HUES64 (cell line): ENCODE data around the gene TWSG1.
"Not testable (repeated sequence)": the region's sequence is repeated elsewhere in the genome, so short reads cannot be mapped to it uniquely, and the experiment has no call there.

Source experiments
- H3K27ac ChIP-seq: 2 replicates; pipeline ENCODE4 v1.7.0; 2013; ENCODE audit warnings: low read depth, low read length, inconsistent platforms
- H3K27me3 ChIP-seq: 2 replicates; pipeline ENCODE4 v1.6.1; 2013; ENCODE audit warnings: mild to moderate bottlenecking, low read length; ENCODE audit not compliant: insufficient read depth
- H3K36me3 ChIP-seq: 2 replicates; pipeline ENCODE4 v1.6.1; 2013; ENCODE audit warnings: mild to moderate bottlenecking, low read length; ENCODE audit not compliant: insufficient read depth
- H3K4me1 ChIP-seq: 2 replicates; pipeline ENCODE4 v1.6.1; 2013; ENCODE audit warnings: mild to moderate bottlenecking, low read length, moderate library complexity; ENCODE audit not compliant: insufficient read depth
- H3K4me3 ChIP-seq: 2 replicates; pipeline ENCODE4 v1.5.1; 2013; ENCODE audit warnings: mild to moderate bottlenecking, low read length, moderate library complexity
- H3K9ac ChIP-seq: 2 replicates; pipeline ENCODE4 v1.6.1; 2013; ENCODE audit warnings: mild to moderate bottlenecking, low read depth, low read length
- H3K9me3 ChIP-seq: 2 replicates; pipeline ENCODE4 v1.6.1; 2013; ENCODE audit warnings: low read depth, low read length; ENCODE audit not compliant: insufficient read depth
- WGBS: fragments of 150-250, 120-280 bp; methylation state at CpG from one replicate; pipeline ENCODE4 v1.1.7; 2013; ENCODE audit warnings: missing lambda C conversion rate; 5-methylcytosine and 5-hydroxymethylcytosine counted together

Gene TWSG1

DNA sequence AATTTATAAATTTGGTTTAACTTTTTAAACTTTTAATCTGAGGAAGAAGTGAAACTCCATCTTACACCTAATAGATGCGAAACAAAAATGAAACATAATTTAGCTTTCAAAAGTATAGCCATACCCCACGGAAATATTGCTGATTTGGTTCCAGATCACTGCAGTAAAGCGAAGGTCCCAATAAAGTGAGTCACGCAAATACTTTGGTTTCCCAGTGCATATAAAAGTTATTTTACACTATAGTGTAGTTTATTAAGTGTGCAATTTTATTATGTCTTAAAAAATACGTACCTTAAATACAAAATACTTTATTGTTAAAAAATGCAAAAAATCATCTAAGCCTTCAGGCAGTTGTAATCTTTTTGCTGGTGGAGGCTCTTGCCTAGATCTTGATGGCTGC, 55.1 kb downstream of the TWSG1 start:
- H3K4me1 ChIP-seq, result no peaks in the 10 kb centered on the region
- H3K36me3 ChIP-seq, result peaks cover 12% of the 10 kb centered on the region
- 95% methylated on average over 4 of the region's 5 CpGs for WGBS
- H3K4me3 ChIP-seq, result no peak overlapping the region
- H3K9ac ChIP-seq, result no peak overlapping the region
- no peaks in the 10 kb centered on the region; the same call in 1 of the 2 replicates for H3K9me3 ChIP-seq
- no peaks in the 10 kb centered on the region for H3K27me3 ChIP-seq
- no peak overlapping the region for H3K27ac ChIP-seq

DNA sequence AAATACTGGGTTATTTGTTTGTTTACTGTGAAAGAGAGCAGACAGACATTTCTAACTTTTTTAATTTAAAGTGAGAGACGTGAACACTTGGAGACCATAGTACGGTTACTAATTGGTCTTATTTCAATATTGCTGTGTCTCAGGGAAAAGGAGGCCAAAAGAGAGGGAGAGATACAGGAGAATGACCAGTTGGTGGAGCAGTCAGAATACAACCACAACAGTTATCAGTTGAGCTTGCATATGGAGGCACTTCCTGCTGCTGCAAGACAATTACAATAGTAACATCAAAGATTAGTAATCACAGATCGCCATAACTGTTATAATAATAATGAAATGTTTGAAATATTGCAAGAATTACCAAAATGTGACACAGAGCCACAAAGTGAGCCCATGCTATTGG, 58.2 kb downstream of the TWSG1 start:
- Histone ChIP-seq H3K4me3 (no peak overlapping the region), H3K27ac (no peak overlapping the region), H3K4me1 (no peaks in the 10 kb centered on the region), H3K36me3 (peaks cover 16% of the 10 kb centered on the region), H3K9ac (no peak overlapping the region), H3K9me3 (no peaks in the 10 kb centered on the region; the same call in 1 of the 2 replicates), H3K27me3 (no peaks in the 10 kb centered on the region)
- WGBS, result 95% methylated on average over 2 of the region's 3 CpGs

DNA sequence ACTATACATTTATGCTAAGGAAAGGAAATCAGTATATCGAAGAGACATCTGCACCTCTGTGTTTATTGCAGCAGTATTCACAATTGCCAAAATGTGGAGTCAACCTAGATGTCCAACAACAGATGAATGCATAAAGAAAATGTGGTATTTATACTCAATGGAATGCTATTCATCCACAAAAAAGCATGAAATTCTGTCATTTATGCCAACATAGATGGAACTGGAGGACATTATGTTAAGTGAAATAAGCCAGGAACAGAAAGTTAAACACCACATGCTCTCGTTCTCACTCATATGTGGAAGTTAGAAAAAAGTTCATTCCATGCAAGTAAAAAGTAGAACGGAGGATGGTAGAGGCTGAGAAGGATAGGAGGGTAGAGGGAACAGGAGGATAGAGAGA, 59.5 kb downstream of the TWSG1 start:
- Histone ChIP-seq H3K9ac (no peak overlapping the region), H3K4me3 (no peak overlapping the region), H3K27ac (no peak overlapping the region), H3K36me3 (peaks cover 16% of the 10 kb centered on the region), H3K4me1 (no peaks in the 10 kb centered on the region), H3K27me3 (no peaks in the 10 kb centered on the region), H3K9me3 (no peaks in the 10 kb centered on the region; the same call in 1 of the 2 replicates)
- WGBS, result 99% methylated on average over 3 of the region's 3 CpGs

GRCh38 chr18:9400197-9400596, 65.6 kb downstream of the TWSG1 start:
- Histone ChIP-seq H3K9me3 (no peaks in the 10 kb centered on the region), H3K36me3 (peaks cover 4% of the 10 kb centered on the region; the same call in 1 of the 2 replicates), H3K4me1 (no peaks in the 10 kb centered on the region), H3K27ac (no peak overlapping the region), H3K27me3 (no peaks in the 10 kb centered on the region), H3K4me3 (no peak overlapping the region), H3K9ac (no peak overlapping the region)
- 90% methylated on average over 5 of the region's 5 CpGs for WGBS

DNA sequence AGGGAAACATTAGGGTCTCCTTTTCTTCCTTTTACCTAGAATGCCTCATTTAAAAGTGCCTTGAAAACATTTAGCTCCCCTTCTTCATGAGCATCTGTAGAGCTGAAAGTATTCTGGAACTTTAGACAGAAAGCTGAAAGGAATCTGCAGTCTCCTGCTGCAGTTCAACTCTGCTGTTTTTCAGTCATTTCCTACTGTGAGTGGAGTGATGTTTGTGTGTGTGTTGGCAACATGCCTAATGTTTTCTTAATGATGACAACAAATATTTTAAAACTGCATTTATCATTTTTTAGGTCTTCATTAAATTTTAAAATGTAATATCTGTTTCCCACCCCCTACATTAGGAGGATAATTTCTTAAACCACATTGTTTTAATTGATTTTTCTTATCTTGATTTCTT, 66.6 kb downstream of the TWSG1 start:
- no peaks in the 10 kb centered on the region for H3K4me1 ChIP-seq
- H3K9ac ChIP-seq, result no peak overlapping the region

DNA sequence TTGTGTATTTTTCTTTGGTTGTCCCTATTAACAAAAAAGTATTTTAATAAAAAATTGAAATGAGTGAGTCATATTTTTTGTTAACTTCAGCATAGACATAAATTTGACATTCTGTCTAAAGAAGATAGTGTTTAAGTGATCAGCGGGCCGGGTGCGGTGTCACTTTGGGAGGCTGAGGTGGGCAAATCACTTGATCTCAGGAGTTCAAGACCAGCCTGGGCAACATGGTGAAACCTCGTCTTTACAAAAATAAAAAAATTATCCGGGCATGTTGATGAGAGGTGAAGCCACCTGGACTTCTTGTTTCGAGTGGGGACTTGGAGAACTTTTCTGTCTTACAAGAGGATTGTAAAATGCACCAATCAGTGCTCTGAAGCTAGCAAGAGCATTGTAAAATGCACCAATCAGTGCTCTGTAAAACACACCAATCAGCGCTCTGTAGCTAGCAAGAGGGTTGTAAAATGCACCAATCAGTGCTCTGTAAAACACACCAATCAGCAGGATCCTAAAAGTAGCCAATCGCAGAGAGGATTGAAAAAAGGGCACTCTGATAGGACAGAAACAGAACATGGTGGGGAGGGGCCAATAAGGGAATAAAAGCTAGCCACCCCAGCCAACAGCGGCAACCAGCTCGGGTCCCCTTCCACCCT, 67.9 kb downstream of the TWSG1 start:
- H3K27me3 ChIP-seq, H3K9ac ChIP-seq, H3K36me3 ChIP-seq, H3K4me3 ChIP-seq, H3K9me3 ChIP-seq, H3K4me1 ChIP-seq, H3K27ac ChIP-seq: not testable (repeated sequence)
- 96% methylated on average over 10 of the region's 10 CpGs for WGBS

More for the DNA sequence above, 66.6 kb downstream of the TWSG1 start:
- H3K27me3 ChIP-seq, result no peaks in the 10 kb centered on the region
- no peak overlapping the region for H3K27ac ChIP-seq
- no peaks in the 10 kb centered on the region for H3K9me3 ChIP-seq
- H3K4me3 ChIP-seq, result no peak overlapping the region
- peaks cover 4% of the 10 kb centered on the region; the same call in 1 of the 2 replicates for H3K36me3 ChIP-seq

- no peak overlapping the region for H3K9ac ChIP-seq
- H3K36me3 ChIP-seq, result no peaks in the 10 kb centered on the region
- H3K4me1 ChIP-seq, result no peaks in the 10 kb centered on the region
- H3K9me3 ChIP-seq, result no peaks in the 10 kb centered on the region
- no peaks in the 10 kb centered on the region for H3K27me3 ChIP-seq
- H3K27ac ChIP-seq, result no peak overlapping the region
- WGBS, result 93% methylated on average over 23 of the region's 24 CpGs
- no peak overlapping the region for H3K4me3 ChIP-seq
Observed at GRCh38 chr18:9403795-9404564, 69.4 kb downstream of the TWSG1 start.

- H3K9ac ChIP-seq, result no peak overlapping the region
Observed at GRCh38 chr18:9404565-9405060, 70.0 kb downstream of the TWSG1 start.

GRCh38 chr18:9405130-9405529, 70.6 kb downstream of the TWSG1 start:
- Histone ChIP-seq H3K36me3 (no peaks in the 10 kb centered on the region), H3K9ac (no peak overlapping the region), H3K27ac (no peak overlapping the region), H3K27me3 (no peaks in the 10 kb centered on the region), H3K4me1 (no peaks in the 10 kb centered on the region), H3K4me3 (no peak overlapping the region), H3K9me3 (peaks cover 5% of the 10 kb centered on the region; the same call in 1 of the 2 replicates)
- 93% methylated on average over 7 of the region's 7 CpGs for WGBS

More at GRCh38 chr18:9404565-9405060, 70.0 kb downstream of the TWSG1 start:
- no peaks in the 10 kb centered on the region for H3K9me3 ChIP-seq
- H3K27me3 ChIP-seq, result no peaks in the 10 kb centered on the region
- H3K27ac ChIP-seq, result no peak overlapping the region
- no peaks in the 10 kb centered on the region for H3K4me1 ChIP-seq
- 94% methylated on average over 19 of the region's 19 CpGs for WGBS
- no peak overlapping the region for H3K4me3 ChIP-seq
- H3K36me3 ChIP-seq, result no peaks in the 10 kb centered on the region

DNA sequence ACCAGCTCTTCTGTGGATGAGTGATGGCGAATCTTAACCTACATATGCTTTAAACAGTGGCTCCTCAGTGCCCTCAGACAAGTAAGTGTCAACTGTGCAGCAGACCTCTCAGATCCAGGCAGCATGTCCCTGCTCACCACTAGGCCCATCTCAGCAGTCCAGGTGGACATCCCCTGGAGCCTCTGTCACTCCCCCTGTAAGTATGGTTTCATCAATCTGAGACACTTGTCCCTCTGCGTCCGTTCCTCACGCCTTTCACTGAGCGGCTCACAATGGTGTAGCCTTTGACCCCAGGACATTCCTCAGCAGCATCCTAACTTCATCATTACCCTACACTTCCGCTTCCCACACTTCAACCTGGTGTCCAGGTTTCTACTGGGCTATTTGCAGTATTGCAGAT, 71.4 kb downstream of the TWSG1 start:
- Histone ChIP-seq H3K4me1 (no peaks in the 10 kb centered on the region), H3K27me3 (no peaks in the 10 kb centered on the region), H3K4me3 (no peak overlapping the region), H3K9me3 (peaks cover 12% of the 10 kb centered on the region), H3K9ac (no peak overlapping the region), H3K36me3 (no peaks in the 10 kb centered on the region), H3K27ac (no peak overlapping the region)
- WGBS, result 98% methylated on average over 6 of the region's 6 CpGs

DNA sequence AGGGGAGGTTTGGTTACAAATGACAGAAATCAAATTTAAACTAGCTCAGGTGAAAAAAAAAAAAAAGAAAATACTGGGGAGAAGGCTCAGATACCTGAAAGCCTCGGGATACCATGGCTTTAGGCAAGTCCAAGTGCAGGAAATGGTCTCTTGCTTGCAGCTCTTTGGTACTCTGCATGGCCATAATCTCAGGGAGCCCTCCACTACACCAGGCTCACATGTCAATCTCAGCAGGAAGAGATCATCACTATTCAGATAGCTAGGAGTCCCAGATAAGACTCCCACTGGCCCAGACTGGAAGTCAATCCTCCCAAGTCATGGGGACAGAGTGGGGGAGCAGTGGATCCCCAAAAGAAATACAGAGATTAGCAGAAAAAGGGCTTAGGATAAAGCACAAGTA, 75.9 kb downstream of the TWSG1 start:
- H3K27ac ChIP-seq, result no peak overlapping the region
- no peaks in the 10 kb centered on the region for H3K27me3 ChIP-seq
- no peak overlapping the region for H3K4me3 ChIP-seq
- H3K36me3 ChIP-seq, result no peaks in the 10 kb centered on the region
- no peak overlapping the region for H3K9ac ChIP-seq
- WGBS, result 88% methylated on average over 1 of the region's 1 CpG
- H3K4me1 ChIP-seq, result no peaks in the 10 kb centered on the region
- peaks cover 17% of the 10 kb centered on the region for H3K9me3 ChIP-seq
